IPS-20b (cell line): Measurements from ENCODE around the gene ZDHHC21.

Experiments used
- H3K27ac ChIP-seq: one replicate; pipeline ENCODE4 v1.5.1; 2013; ENCODE audit warnings: low read length
- H3K27me3 ChIP-seq: 2 replicates; pipeline ENCODE4 v1.6.1; 2013; ENCODE audit warnings: mild to moderate bottlenecking, low read length, inconsistent platforms; ENCODE audit not compliant: insufficient read depth
- H3K36me3 ChIP-seq: 2 replicates; pipeline ENCODE4 v1.6.1; 2013; ENCODE audit warnings: low read depth, mild to moderate bottlenecking, inconsistent platforms, low read length, moderate library complexity; ENCODE audit not compliant: insufficient read depth
- H3K4me1 ChIP-seq: 2 replicates; pipeline ENCODE4 v1.6.1; 2013; ENCODE audit warnings: mild to moderate bottlenecking, control low read depth, inconsistent platforms, low read length, moderate library complexity; ENCODE audit not compliant: insufficient read depth
- H3K4me3 ChIP-seq: 2 replicates; pipeline ENCODE4 v1.5.1; 2013; ENCODE audit warnings: mild to moderate bottlenecking, low read length, inconsistent platforms
- H3K9ac ChIP-seq: 2 replicates; pipeline ENCODE4 v1.6.1; 2013; ENCODE audit warnings: low read depth, mild to moderate bottlenecking, inconsistent platforms, low read length, moderate library complexity
- H3K9me3 ChIP-seq: 2 replicates; pipeline ENCODE4 v1.6.1; 2013; ENCODE audit warnings: mild to moderate bottlenecking, low read depth, low read length, inconsistent platforms; ENCODE audit not compliant: insufficient read depth

The ZDHHC21 gene

GRCh38 chr9:14650596-14650995 is 42.6 kb downstream of the ZDHHC21 start:
- Histone ChIP-seq H3K4me1 (no peaks in the 10 kb centered on the region; the same call in 1 of the 2 replicates), H3K9me3 (peaks cover 15% of the 10 kb centered on the region), H3K27me3 (no peaks in the 10 kb centered on the region), H3K9ac (no peak overlapping the region), H3K36me3 (peaks cover 11% of the 10 kb centered on the region; the same call in 1 of the 2 replicates), H3K4me3 (no peak overlapping the region), H3K27ac (no peak overlapping the region)

- H3K36me3 ChIP-seq = no peaks in the 10 kb centered on the region
Observed at GRCh38 chr9:14645648-14646047, 47.6 kb downstream of the ZDHHC21 start.

DNA sequence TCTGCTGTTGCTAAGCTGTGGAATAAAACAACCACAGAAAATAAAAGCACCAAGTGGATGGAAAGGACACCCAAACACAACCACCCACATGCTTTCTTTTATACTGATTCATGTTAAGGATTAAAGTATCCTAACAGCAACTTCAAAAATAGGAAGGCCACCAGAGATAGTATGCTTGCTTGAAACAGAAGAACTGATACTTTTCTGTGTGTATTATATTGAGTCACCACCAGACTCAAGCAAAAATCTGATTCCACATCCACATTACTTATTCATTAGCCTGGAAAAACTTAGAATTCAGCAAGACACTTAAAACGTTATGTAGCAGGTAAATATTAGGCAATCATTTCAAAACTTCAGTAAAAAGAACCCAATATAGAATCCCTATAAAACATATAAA is 52.3 kb downstream of the ZDHHC21 start:
- H3K4me1 ChIP-seq = no peaks in the 10 kb centered on the region
- no peak overlapping the region for H3K27ac ChIP-seq
- no peaks in the 10 kb centered on the region for H3K9me3 ChIP-seq
- no peak overlapping the region for H3K9ac ChIP-seq
- H3K36me3 ChIP-seq = no peaks in the 10 kb centered on the region
- no peak overlapping the region for H3K4me3 ChIP-seq
- no peaks in the 10 kb centered on the region for H3K27me3 ChIP-seq

More at GRCh38 chr9:14645648-14646047, 47.6 kb downstream of the ZDHHC21 start:
- Histone ChIP-seq H3K9me3 (no peaks in the 10 kb centered on the region), H3K4me1 (no peaks in the 10 kb centered on the region), H3K9ac (no peak overlapping the region), H3K27me3 (no peaks in the 10 kb centered on the region), H3K4me3 (no peak overlapping the region), H3K27ac (no peak overlapping the region)

GRCh38 chr9:14640294-14640693 is 52.9 kb downstream of the ZDHHC21 start:
- no peaks in the 10 kb centered on the region for H3K4me1 ChIP-seq
- no peaks in the 10 kb centered on the region for H3K27me3 ChIP-seq
- no peak overlapping the region for H3K9ac ChIP-seq
- H3K36me3 ChIP-seq = no peaks in the 10 kb centered on the region
- no peak overlapping the region for H3K27ac ChIP-seq
- H3K9me3 ChIP-seq = no peaks in the 10 kb centered on the region
- H3K4me3 ChIP-seq = no peak overlapping the region

- H3K36me3 ChIP-seq = peaks cover 12% of the 10 kb centered on the region
- no peak overlapping the region for H3K9ac ChIP-seq
- H3K27me3 ChIP-seq = no peaks in the 10 kb centered on the region
- no peak overlapping the region for H3K4me3 ChIP-seq
- no peak overlapping the region for H3K27ac ChIP-seq
- H3K9me3 ChIP-seq = peaks cover 5% of the 10 kb centered on the region
- H3K4me1 ChIP-seq = no peaks in the 10 kb centered on the region; the same call in 1 of the 2 replicates
Observed at GRCh38 chr9:14633906-14634565, 59.2 kb downstream of the ZDHHC21 start.

DNA sequence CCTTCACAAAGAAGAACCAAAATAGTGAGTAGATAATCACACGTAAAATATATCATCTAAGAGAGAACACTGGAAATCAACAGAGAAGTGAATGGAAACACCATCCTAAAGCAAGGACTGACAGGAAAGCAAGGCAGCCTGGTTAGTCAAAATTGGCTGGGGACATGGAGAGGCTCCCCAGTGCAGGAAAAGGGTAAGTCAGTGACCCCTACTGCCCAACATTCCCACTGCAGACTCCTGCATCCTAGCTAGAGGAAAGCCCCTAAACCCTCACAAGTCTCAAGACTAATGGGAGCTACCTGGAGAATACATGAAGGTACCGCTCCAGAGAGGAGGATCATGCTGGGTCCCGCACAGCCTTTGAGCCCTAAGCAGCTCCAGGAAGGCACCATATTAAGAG is 60.1 kb downstream of the ZDHHC21 start:
- Histone ChIP-seq H3K4me1 (peaks cover 6% of the 10 kb centered on the region; the same call in 1 of the 2 replicates), H3K9me3 (peaks cover 5% of the 10 kb centered on the region), H3K9ac (no peak overlapping the region), H3K27ac (no peak overlapping the region), H3K4me3 (no peak overlapping the region), H3K27me3 (no peaks in the 10 kb centered on the region), H3K36me3 (peaks cover 12% of the 10 kb centered on the region)

GRCh38 chr9:14627513-14627912 is 65.7 kb downstream of the ZDHHC21 start:
- H3K27ac ChIP-seq = no peak overlapping the region
- H3K9me3 ChIP-seq = peaks cover 5% of the 10 kb centered on the region

DNA sequence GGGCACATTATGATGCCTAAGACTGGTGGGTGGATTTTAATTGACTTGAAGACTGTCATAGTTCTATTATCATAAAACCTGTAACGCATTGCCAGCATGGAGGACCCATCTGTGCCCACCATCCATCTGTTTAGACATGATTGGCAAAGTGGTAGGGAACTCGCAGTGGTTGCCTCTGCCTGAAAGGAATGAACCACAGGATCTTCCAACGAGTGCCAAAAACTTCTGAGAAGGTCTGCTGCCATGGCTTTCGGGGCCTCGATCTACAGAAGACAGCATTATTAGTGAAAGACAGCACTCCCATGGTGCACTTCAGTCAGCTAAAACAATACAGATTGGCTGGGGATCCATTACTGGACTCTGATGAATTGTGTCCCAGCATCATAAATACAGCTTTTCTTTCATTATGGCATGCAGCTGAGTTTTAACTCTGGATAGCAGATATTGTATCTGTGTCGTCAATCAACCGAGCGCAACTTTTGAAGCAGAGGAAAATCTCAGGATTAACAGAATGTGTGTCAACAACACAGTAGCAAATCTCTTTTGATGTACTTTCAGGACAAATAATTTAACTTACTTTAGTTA is 74.3 kb downstream of the ZDHHC21 start:
- Histone ChIP-seq H3K27me3 (no peaks in the 10 kb centered on the region), H3K4me3 (no peak overlapping the region), H3K9me3 (no peaks in the 10 kb centered on the region), H3K9ac (no peak overlapping the region), H3K4me1 (no peaks in the 10 kb centered on the region), H3K36me3 (peaks cover 7% of the 10 kb centered on the region; the same call in 1 of the 2 replicates), H3K27ac (no peak overlapping the region)

More at GRCh38 chr9:14627513-14627912, 65.7 kb downstream of the ZDHHC21 start:
- H3K4me3 ChIP-seq = no peak overlapping the region
- peaks cover 12% of the 10 kb centered on the region for H3K36me3 ChIP-seq
- H3K9ac ChIP-seq = no peak overlapping the region
- no peaks in the 10 kb centered on the region for H3K27me3 ChIP-seq
- peaks cover 7% of the 10 kb centered on the region; the same call in 1 of the 2 replicates for H3K4me1 ChIP-seq

- no peaks in the 10 kb centered on the region for H3K27me3 ChIP-seq
- no peak overlapping the region for H3K27ac ChIP-seq
- no peaks in the 10 kb centered on the region for H3K9me3 ChIP-seq
- peaks cover 7% of the 10 kb centered on the region; the same call in 1 of the 2 replicates for H3K36me3 ChIP-seq
- no peak overlapping the region for H3K9ac ChIP-seq
- H3K4me3 ChIP-seq = no peak overlapping the region
- H3K4me1 ChIP-seq = no peaks in the 10 kb centered on the region
Observed at GRCh38 chr9:14616188-14616982, 76.8 kb downstream of the ZDHHC21 start.

- Histone ChIP-seq H3K9ac (no peak overlapping the region), H3K27ac (no peak overlapping the region), H3K36me3 (no peaks in the 10 kb centered on the region), H3K4me1 (no peaks in the 10 kb centered on the region), H3K9me3 (no peaks in the 10 kb centered on the region), H3K4me3 (no peak overlapping the region), H3K27me3 (no peaks in the 10 kb centered on the region)
Observed at GRCh38 chr9:14608540-14608939, 84.7 kb downstream of the ZDHHC21 start.

DNA sequence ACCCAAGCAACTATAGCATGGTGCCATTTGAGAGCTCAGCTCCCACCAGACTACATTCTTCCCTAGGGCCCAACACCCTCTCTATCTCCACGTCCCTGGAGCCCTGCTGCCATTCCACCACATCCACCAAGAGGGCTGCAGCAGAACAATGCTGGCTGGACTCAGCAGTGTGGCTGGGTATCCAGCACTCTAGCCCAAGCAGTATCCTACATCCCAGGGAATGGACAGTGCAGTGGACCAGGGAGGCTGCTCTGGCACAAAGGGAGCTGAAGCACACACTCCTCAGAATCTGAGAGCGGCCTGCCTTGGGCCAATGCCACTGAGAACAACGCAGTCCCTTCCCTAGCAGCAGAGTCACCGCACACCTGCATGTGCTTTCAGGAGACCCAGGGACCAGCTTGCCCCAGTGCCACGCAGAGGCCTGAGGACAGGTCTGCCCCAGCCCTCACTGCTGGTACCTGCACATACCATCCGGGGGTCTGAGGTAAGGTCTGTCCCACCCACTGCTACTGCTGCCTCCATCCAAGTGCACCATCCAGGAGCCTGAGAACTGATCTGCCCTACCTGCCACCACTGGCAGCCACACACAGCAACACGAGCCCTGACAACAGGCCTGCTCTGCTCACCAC is 95.9 kb downstream of the ZDHHC21 start:
- Histone ChIP-seq H3K36me3 (no peaks in the 10 kb centered on the region), H3K27ac (no peak overlapping the region), H3K27me3 (no peaks in the 10 kb centered on the region), H3K4me3 (no peak overlapping the region), H3K9me3 (peaks cover 4% of the 10 kb centered on the region; the same call in 1 of the 2 replicates), H3K4me1 (no peaks in the 10 kb centered on the region), H3K9ac (no peak overlapping the region)
